ENCODE measurements around the gene HID1. TPM values are rescaled to one million over a fixed set of nuclear protein-coding genes. Genes with fewer than 3 reads are reported as not detected.

The HID1 gene
- total and polyA plus RNA-seq, 2 donors (not counting 1 experiment from before 2014, with no cell fraction given): 3.9 to 4.0 TPM

DNA sequence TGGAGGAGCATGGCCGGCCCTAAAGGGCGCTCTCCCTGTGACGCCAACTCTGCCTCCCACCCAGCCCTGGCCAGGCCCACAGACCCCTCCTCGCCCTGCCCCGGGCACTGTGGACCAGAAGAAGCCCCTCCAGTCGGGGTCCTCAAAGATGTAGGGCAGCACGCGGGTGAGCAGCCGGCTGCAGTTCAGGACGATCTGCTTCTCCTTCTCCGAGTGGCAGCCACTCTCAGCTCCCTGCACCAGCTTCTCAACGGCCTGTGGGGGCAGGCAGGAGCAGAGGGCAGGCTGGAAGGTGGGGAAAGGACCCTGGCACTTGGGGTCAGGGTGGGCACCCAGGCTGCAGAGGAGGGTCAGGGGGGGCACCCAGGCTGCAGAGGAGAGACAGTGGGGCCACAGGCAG is 8.9 kb downstream of the HID1 start:
- H3K4me1 ChIP-seq (ENCODE audit: control insufficient read depth in 2 of 2, insufficient read depth in 2 of 2, low read length in 2 of 2): peaks cover 2 to 11% of the 10 kb centered on the region in 2 donors
- H3K9me3 ChIP-seq (ENCODE audit: control extremely low read depth in 1 of 3, control insufficient read depth in 2 of 3, insufficient read depth in 1 of 3, low read length in 2 of 3): no peaks in the 10 kb centered on the region
- no peak overlapping the region for H3K4me2 ChIP-seq (replicated peaks; ENCODE audit: low read depth, low read length, poor library complexity, severe bottlenecking)
- Mint-ChIP-seq H3K27ac (no peak overlapping the region), H3K27me3 (peaks cover 7% of the 10 kb centered on the region), H3K4me3 (no peak overlapping the region), H3K4me1 (peaks cover 7% of the 10 kb centered on the region), H3K9me3 (ENCODE audit: insufficient read depth) (no peaks in the 10 kb centered on the region)
- ChIA-PET CTCF (interaction anchor here (0.6 to 4.9 kb wide), 8 partner anchors 10 to 522 kb away, joined by 3 to 139 read pairs (median 40); partner anchors contain the start of genes ARMC7, HID1, MRPL58 and NUP85), POLR2A (interaction anchor here (0.5 to 0.9 kb wide), 2 partner anchors 9 to 445 kb away, joined by 3 read pairs; no protein-coding TSS in a partner anchor)
- H3K27me3 ChIP-seq (replicated peaks in 1 of 4; ENCODE audit: control extremely low read depth in 1 of 4, control insufficient read depth in 3 of 4, insufficient read depth in 4 of 4, low read length in 3 of 4): peaks cover 0 to 3% (median 0%) of the 10 kb centered on the region in 4 experiments
- no peaks in the 10 kb centered on the region for H4K20me1 ChIP-seq (ENCODE audit: control insufficient read depth, insufficient read depth, low read length, poor library complexity, severe bottlenecking)
- no peak overlapping the region for H3K9ac ChIP-seq (ENCODE audit: low read length)
- DNase-seq (no peak), ATAC-seq (ENCODE audit: low read depth) (no peak)
- H3K79me2 ChIP-seq (ENCODE audit: control insufficient read depth, insufficient read depth, low read length): no peaks in the 10 kb centered on the region
- H2AFZ ChIP-seq (ENCODE audit: insufficient read depth, low read depth, low read length, poor library complexity, severe bottlenecking): no peak overlapping the region
- H3K36me3 ChIP-seq (replicated peaks in 1 of 2; ENCODE audit: control extremely low read depth in 1 of 2, control insufficient read depth in 1 of 2, extremely low read depth in 1 of 2, insufficient read depth in 2 of 2, low read length in 1 of 2): no peaks in the 10 kb centered on the region
- 78% methylated on average over 12 of the region's 12 CpGs for WGBS (ENCODE audit: insufficient coverage)
- TF ChIP-seq, protein P1, sequence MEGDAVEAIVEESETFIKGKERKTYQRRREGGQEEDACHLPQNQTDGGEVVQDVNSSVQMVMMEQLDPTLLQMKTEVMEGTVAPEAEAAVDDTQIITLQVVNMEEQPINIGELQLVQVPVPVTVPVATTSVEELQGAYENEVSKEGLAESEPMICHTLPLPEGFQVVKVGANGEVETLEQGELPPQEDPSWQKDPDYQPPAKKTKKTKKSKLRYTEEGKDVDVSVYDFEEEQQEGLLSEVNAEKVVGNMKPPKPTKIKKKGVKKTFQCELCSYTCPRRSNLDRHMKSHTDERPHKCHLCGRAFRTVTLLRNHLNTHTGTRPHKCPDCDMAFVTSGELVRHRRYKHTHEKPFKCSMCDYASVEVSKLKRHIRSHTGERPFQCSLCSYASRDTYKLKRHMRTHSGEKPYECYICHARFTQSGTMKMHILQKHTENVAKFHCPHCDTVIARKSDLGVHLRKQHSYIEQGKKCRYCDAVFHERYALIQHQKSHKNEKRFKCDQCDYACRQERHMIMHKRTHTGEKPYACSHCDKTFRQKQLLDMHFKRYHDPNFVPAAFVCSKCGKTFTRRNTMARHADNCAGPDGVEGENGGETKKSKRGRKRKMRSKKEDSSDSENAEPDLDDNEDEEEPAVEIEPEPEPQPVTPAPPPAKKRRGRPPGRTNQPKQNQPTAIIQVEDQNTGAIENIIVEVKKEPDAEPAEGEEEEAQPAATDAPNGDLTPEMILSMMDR (IDR thresholded peaks at IDR 0.05): no peak
- TF ChIP-seq EZH2 (IDR thresholded peaks at IDR 0.05; ENCODE audit: borderline replicate concordance, insufficient read depth, low read depth, low read length, poor library complexity, severe bottlenecking): no peak
- intact Hi-C loops (cut with micrococcal nuclease): no loop called here
- no peak overlapping the region for H3K27ac ChIP-seq (ENCODE audit: low read length in 2 of 2)
- no peak overlapping the region for H3K4me3 ChIP-seq (ENCODE audit: control extremely low read depth in 1 of 5, extremely low read depth in 1 of 5, insufficient read depth in 1 of 5, low read depth in 2 of 5, low read length in 4 of 5)

- no peak overlapping the region for H3K9ac ChIP-seq (ENCODE audit: low read length)
- Mint-ChIP-seq H3K9me3 (ENCODE audit: insufficient read depth) (no peaks in the 10 kb centered on the region), H3K27me3 (peaks cover 10% of the 10 kb centered on the region), H3K4me1 (peaks cover 7% of the 10 kb centered on the region), H3K27ac (no peak overlapping the region), H3K4me3 (no peak overlapping the region)
- ChIA-PET CTCF (interaction anchor here (1.0 to 4.9 kb wide), 40 partner anchors 10 to 450 kb away, joined by 3 to 139 read pairs (median 7); partner anchors contain the start of genes ARMC7, CDR2L, HID1 and MIF4GD), POLR2A (interaction anchor here (0.9 kb wide), 1 partner anchor 10 kb away, joined by 3 read pairs; no protein-coding TSS in a partner anchor)
- no peak for TF ChIP-seq EZH2 (IDR thresholded peaks at IDR 0.05; ENCODE audit: borderline replicate concordance, insufficient read depth, low read depth, low read length, poor library complexity, severe bottlenecking)
- H3K4me2 ChIP-seq (replicated peaks; ENCODE audit: low read depth, low read length, poor library complexity, severe bottlenecking): no peak overlapping the region
- DNase-seq: no peak
- no peak for ATAC-seq (ENCODE audit: low read depth)
- H3K36me3 ChIP-seq (replicated peaks in 1 of 2; ENCODE audit: control extremely low read depth in 1 of 2, control insufficient read depth in 1 of 2, extremely low read depth in 1 of 2, insufficient read depth in 2 of 2, low read length in 1 of 2): no peaks in the 10 kb centered on the region
- H3K9me3 ChIP-seq (ENCODE audit: control extremely low read depth in 1 of 3, control insufficient read depth in 2 of 3, insufficient read depth in 1 of 3, low read length in 2 of 3): no peaks in the 10 kb centered on the region
- no peaks in the 10 kb centered on the region for H3K79me2 ChIP-seq (ENCODE audit: control insufficient read depth, insufficient read depth, low read length)
- no peak overlapping the region for H3K27ac ChIP-seq (ENCODE audit: low read length in 2 of 2)
- 84% methylated on average over 17 of the region's 18 CpGs for WGBS (ENCODE audit: insufficient coverage)
- H3K4me3 ChIP-seq (ENCODE audit: control extremely low read depth in 1 of 5, extremely low read depth in 1 of 5, insufficient read depth in 1 of 5, low read depth in 2 of 5, low read length in 4 of 5): no peak overlapping the region
- H3K27me3 ChIP-seq (replicated peaks in 1 of 4; ENCODE audit: control extremely low read depth in 1 of 4, control insufficient read depth in 3 of 4, insufficient read depth in 4 of 4, low read length in 3 of 4): peaks cover 0 to 6% (median 0%) of the 10 kb centered on the region in 4 experiments
- no peaks in the 10 kb centered on the region for H4K20me1 ChIP-seq (ENCODE audit: control insufficient read depth, insufficient read depth, low read length, poor library complexity, severe bottlenecking)
- no peak overlapping the region for H2AFZ ChIP-seq (ENCODE audit: insufficient read depth, low read depth, low read length, poor library complexity, severe bottlenecking)
- intact Hi-C loops (cut with micrococcal nuclease): no loop called here
- H3K4me1 ChIP-seq (ENCODE audit: control insufficient read depth in 2 of 2, insufficient read depth in 2 of 2, low read length in 2 of 2): peaks cover 2 to 15% of the 10 kb centered on the region in 2 donors
These were observed 9.8 kb downstream of the HID1 start for GRCh38 chr17:74962622-74963394.

Measured in B cell (primary cell).